Colon (tissue), 2 donors: ENCODE results near the gene TBC1D23.
"Not testable (repeated sequence)": the region's sequence is repeated elsewhere in the genome, so short reads cannot be mapped to it uniquely, and the experiment has no call there.

Experiments used
- FAIRE-seq: peaks from 2 replicates; lab custom pipeline; 2012; peaks lifted over from hg19 to GRCh38; lab: Jason Lieb, UNC
- donor health status: control.
- donor health status: control.

Gene TBC1D23

GRCh38 chr3:100299016-100299415 lies 38.2 kb downstream of the TBC1D23 start:
- no peak for FAIRE-seq

- FAIRE-seq = no peak
Measured at GRCh38 chr3:100306695-100307094, 45.9 kb downstream of the TBC1D23 start.

- no peak for FAIRE-seq
Measured at GRCh38 chr3:100310355-100310965, 49.7 kb downstream of the TBC1D23 start.

GRCh38 chr3:100311011-100311410 lies 50.2 kb downstream of the TBC1D23 start:
- FAIRE-seq = no peak

GRCh38 chr3:100316641-100317069 lies 55.9 kb downstream of the TBC1D23 start:
- no peak for FAIRE-seq

GRCh38 chr3:100317912-100318311 lies 57.1 kb downstream of the TBC1D23 start:
- no peak for FAIRE-seq

- FAIRE-seq = no peak
Measured at GRCh38 chr3:100319951-100320350, 59.2 kb downstream of the TBC1D23 start.

GRCh38 chr3:100324044-100324443 lies 63.3 kb downstream of the TBC1D23 start:
- no peak for FAIRE-seq

- FAIRE-seq = no peak
Measured at GRCh38 chr3:100325827-100326226, 65.0 kb downstream of the TBC1D23 start.

- FAIRE-seq = not testable (repeated sequence)
Measured at GRCh38 chr3:100327377-100327776, 66.6 kb downstream of the TBC1D23 start.

GRCh38 chr3:100329800-100330489 lies 69.2 kb downstream of the TBC1D23 start:
- no peak for FAIRE-seq

- FAIRE-seq = no peak
Measured at GRCh38 chr3:100330651-100331050, 69.9 kb downstream of the TBC1D23 start.

GRCh38 chr3:100331660-100332059 lies 70.9 kb downstream of the TBC1D23 start:
- FAIRE-seq = no peak

GRCh38 chr3:100333051-100333450 lies 72.3 kb downstream of the TBC1D23 start:
- no peak for FAIRE-seq

- no peak for FAIRE-seq
Measured at GRCh38 chr3:100333970-100334487, 73.2 kb downstream of the TBC1D23 start.

GRCh38 chr3:100334488-100335351 lies 73.9 kb downstream of the TBC1D23 start, which contains the start of gene NIT2:
NIT2 (plus strand) TSS chr3:100334757; CDS start chr3:100334792, 35 bp downstream.
- no peak for FAIRE-seq

GRCh38 chr3:100335434-100335833 lies 74.6 kb downstream of the TBC1D23 start:
- no peak for FAIRE-seq

- not testable (repeated sequence) for FAIRE-seq
Measured at GRCh38 chr3:100336229-100336628, 75.4 kb downstream of the TBC1D23 start.

- FAIRE-seq = no peak
Measured at GRCh38 chr3:100338911-100339310, 78.1 kb downstream of the TBC1D23 start.

- no peak for FAIRE-seq
Measured at GRCh38 chr3:100339786-100340185, 79.0 kb downstream of the TBC1D23 start.

GRCh38 chr3:100340527-100340926 lies 79.7 kb downstream of the TBC1D23 start:
- FAIRE-seq = no peak

- FAIRE-seq = no peak
Measured at GRCh38 chr3:100348727-100349126, 87.9 kb downstream of the TBC1D23 start.

- not testable (repeated sequence) for FAIRE-seq
Measured at GRCh38 chr3:100351770-100352169, 91.0 kb downstream of the TBC1D23 start.
